Neuron (in vitro differentiated cells): ENCODE results near the gene LAMA2.

Source experiments
- H2AFZ ChIP-seq: one replicate; pipeline ENCODE4 v1.6.1; 2013; ENCODE audit warnings: low read depth, mild to moderate bottlenecking, inconsistent platforms, low read length, moderate library complexity
- H3K27me3 ChIP-seq: one replicate; pipeline ENCODE4 v1.6.1; 2013; ENCODE audit warnings: low read length; ENCODE audit not compliant: insufficient read depth
- H3K36me3 ChIP-seq: one replicate; pipeline ENCODE4 v1.6.1; 2013; ENCODE audit warnings: low read length; ENCODE audit not compliant: insufficient read depth
- H3K4me1 ChIP-seq: one replicate; pipeline ENCODE4 v1.6.1; 2013; ENCODE audit warnings: low read length; ENCODE audit not compliant: insufficient read depth
- H3K4me3 ChIP-seq: 2 replicates; pipeline ENCODE4 v1.5.1; 2013; ENCODE audit warnings: mild to moderate bottlenecking, low read length, moderate library complexity
- H3K9me3 ChIP-seq: one replicate; pipeline ENCODE4 v1.6.1; 2013; ENCODE audit warnings: low read length

The LAMA2 gene

DNA sequence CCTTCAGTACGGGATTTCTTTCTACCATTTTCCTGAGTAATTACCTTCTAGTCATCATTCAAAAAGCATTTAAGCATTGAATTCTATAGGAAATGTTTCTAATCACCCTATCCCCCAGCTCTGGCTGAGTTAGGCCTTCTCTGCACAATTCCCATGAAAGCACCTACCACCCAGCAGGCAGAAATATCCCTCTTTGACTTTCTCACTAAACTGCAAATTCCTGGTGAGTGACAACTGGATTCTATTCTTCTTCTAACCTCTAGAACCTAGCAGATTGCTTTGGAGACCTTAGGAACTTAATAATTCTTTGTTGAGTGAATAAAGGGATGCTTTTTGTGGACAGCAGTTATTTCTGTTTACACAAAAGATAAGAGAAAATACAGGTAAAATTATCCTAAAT, 328.7 kb downstream of the LAMA2 start:
- Histone ChIP-seq H3K4me3 (no peak overlapping the region), H3K4me1 (peaks cover 9% of the 10 kb centered on the region), H3K27me3 (no peaks in the 10 kb centered on the region), H3K36me3 (no peaks in the 10 kb centered on the region), H3K9me3 (no peaks in the 10 kb centered on the region), H2AFZ (no peak overlapping the region)

DNA sequence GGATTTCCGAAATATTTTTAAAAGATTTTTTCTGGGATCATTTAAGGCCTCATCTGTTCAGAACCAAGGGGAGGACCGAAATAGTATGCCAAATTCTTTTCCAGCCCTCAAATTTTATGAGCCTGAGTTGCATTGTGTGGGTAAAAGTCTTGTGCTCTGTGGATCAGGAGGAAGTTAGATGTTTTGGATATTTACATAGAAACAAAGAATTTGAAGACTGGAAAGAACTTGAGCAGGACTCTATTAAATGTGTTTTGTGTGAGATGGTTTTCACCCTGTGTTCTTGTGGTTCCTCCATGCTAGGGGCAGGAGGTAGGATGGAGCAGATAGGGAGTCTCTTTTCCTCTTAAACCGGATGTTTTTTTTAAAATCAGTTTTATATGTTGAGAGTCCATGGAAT, 329.1 kb downstream of the LAMA2 start:
- no peak overlapping the region for H2AFZ ChIP-seq
- H3K9me3 ChIP-seq, result no peaks in the 10 kb centered on the region
- no peaks in the 10 kb centered on the region for H3K36me3 ChIP-seq
- no peaks in the 10 kb centered on the region for H3K27me3 ChIP-seq
- no peak overlapping the region for H3K4me3 ChIP-seq
- H3K4me1 ChIP-seq, result peaks cover 5% of the 10 kb centered on the region

DNA sequence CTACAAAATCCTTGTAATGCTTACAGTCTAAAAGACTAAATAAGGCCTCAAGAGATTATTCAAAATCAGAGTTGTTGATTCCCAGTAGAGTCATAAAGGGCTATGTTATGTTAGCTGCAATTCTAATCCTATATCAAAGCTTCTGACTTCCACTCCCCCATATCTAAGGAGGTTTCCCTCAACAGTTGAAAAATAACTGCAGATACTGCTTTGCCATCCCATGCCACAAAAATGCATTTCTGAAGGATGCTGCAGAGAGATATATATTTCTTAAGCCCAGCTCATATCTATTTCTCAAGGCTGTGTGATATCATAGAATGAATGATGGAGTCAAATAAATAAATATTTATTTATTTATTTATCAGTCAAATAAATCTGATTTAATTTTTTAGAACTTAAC, 332.3 kb downstream of the LAMA2 start:
- Histone ChIP-seq H3K4me3 (no peak overlapping the region), H3K36me3 (no peaks in the 10 kb centered on the region), H3K27me3 (no peaks in the 10 kb centered on the region), H2AFZ (no peak overlapping the region), H3K4me1 (peaks cover 5% of the 10 kb centered on the region), H3K9me3 (no peaks in the 10 kb centered on the region)

DNA sequence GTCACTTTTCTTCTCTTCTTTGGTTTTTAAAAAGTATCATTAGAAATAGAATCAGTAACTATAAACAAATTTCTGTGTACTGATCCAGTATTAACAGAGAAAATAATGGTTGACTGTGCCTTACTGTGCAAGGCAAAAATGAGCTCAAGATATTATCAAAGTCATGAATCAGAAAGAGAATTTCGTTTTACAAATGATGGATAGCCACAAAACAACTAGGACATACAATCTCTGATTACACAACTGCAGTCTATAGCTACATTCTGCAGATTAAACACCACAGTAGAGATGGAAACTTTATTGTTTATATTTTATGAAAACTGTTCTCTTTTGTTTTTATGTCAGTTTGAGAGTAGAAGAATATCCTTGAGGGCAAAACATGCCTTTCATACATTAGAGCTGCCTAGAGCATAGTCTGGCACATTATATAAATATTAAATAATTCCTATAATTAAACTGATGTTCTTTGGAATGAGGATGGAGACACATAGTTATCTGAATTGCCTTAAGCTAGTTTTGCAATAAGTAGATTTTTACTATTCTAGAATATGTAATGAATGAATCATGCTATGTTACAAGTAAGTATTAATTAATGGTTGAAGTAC, 333.1 kb downstream of the LAMA2 start:
- Histone ChIP-seq H3K27me3 (no peaks in the 10 kb centered on the region), H2AFZ (no peak overlapping the region), H3K4me1 (peaks cover 5% of the 10 kb centered on the region), H3K36me3 (no peaks in the 10 kb centered on the region), H3K9me3 (no peaks in the 10 kb centered on the region), H3K4me3 (no peak overlapping the region)

DNA sequence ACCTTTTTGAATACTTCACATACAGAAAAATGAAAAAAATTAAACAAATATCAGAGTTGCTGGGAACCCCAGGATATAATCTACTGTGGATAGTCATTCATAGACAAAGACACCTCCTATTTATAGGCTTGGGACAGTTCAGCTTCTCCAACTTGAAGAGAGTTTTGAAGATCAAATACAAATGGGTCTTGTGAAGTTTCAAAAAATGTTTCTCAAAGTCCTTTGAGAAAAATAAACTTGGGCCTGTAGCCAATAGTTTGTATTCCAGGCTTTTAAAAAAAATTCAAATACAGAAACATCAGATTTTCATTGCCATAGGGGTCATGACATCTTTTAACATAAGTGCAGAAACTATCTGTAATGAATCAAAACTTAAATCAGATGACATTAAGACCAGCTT, 334.8 kb downstream of the LAMA2 start:
- Histone ChIP-seq H3K4me1 (no peaks in the 10 kb centered on the region), H3K4me3 (no peak overlapping the region), H3K27me3 (no peaks in the 10 kb centered on the region), H3K9me3 (no peaks in the 10 kb centered on the region), H2AFZ (no peak overlapping the region), H3K36me3 (no peaks in the 10 kb centered on the region)

DNA sequence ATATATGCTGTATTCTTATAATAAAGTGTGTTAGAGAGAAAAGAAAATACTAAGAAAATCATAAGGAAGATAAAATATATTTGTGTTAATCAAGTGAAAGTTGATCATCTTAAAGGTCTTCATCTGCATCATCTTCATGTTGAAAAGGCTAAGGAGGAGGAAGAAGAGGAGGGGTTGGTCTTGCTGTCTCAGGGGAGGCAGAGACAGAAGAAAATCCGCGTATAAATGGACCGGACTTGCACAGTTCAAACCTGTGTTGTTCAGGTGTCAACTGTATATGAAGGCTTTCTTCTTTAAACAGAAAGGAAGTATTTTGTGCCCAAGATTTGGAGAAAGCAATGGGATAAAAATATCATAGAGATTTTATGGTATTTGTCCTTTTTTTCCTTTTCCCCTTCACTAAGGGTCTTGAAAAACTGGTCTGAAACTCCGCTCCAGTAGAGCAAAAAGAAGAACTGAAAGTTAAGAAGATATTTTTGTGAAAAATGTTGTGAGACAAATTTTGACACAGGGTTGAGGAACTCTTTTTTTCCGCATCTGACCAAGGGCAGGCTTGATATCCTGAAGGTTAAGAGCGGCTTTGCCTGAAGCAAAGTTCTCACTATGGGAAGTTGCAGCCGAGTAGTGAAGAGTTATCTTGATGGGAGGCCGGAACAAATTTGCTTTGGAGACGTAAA, 350.7 kb downstream of the LAMA2 start:
- Histone ChIP-seq H3K4me1 (peaks cover 20% of the 10 kb centered on the region), H3K4me3 (no peak overlapping the region), H3K27me3 (no peaks in the 10 kb centered on the region), H2AFZ (no peak overlapping the region), H3K36me3 (no peaks in the 10 kb centered on the region), H3K9me3 (no peaks in the 10 kb centered on the region)

DNA sequence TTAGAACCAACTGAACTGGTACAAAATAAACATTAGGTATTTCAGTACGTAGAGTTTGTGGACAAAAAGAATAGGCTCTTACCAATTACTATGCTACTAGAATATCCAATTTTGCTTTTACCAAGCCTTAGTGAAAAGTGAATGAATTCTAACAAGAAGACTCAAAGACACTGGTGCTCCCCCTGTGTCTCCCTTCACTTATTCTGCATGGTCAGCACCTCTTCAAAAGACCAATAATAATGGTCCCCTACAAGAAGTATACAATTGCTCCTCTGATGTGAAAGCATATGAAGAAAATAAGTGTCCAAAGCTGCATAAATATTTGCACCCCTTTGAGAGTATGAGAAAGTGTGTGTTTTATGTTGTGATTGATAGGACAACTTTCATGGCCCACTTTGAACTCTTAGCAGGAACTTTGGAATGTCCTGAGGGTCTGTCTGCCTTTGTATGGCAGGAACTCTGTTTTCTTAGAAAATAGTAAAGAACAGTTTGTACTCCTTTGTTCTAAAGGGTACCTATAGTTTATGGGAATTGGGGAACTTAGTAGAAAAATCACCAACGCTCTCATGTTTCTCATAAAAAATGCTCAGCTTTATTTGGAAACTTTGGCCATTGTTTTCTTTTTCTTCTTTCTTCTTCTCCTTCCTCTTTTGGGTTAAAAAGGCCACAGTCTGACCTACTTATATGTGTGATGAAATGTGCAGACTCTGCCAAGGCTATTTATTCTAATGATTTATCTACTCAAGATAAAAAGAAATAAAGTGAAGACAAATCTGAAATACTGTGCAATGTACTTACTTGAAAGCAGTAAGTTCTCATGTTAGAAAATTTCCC, 352.4 kb downstream of the LAMA2 start:
- H3K4me1 ChIP-seq, result peaks cover 20% of the 10 kb centered on the region
- H3K9me3 ChIP-seq, result no peaks in the 10 kb centered on the region
- H3K27me3 ChIP-seq, result no peaks in the 10 kb centered on the region
- H3K4me3 ChIP-seq, result no peak overlapping the region
- no peaks in the 10 kb centered on the region for H3K36me3 ChIP-seq
- H2AFZ ChIP-seq, result no peak overlapping the region

DNA sequence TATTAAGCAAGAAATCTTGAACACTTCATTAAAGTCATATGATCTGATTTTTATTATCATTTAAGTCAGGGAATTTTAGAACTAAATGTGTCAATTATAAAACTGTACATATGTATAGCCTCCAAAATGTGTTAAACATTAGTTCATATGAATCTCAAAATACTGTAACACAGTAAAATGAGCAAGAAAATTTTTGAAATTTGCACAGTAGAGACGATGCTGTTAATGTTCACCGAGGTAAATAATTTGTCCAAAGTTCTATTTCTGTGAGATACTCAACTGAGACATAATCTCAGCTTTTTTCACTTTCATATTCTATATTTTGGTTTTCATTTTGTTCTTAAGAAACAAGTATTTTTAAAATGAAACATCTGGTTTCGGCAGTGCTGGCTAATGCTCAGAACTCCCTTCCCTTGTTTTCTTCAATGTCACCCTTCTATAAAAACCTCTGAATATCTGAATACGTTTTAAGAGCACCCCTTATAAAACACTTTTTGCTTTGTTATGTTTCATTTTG, 353.1 kb downstream of the LAMA2 start:
- Histone ChIP-seq H2AFZ (no peak overlapping the region), H3K9me3 (no peaks in the 10 kb centered on the region), H3K4me1 (peaks cover 20% of the 10 kb centered on the region), H3K36me3 (no peaks in the 10 kb centered on the region), H3K27me3 (no peaks in the 10 kb centered on the region), H3K4me3 (no peak overlapping the region)

DNA sequence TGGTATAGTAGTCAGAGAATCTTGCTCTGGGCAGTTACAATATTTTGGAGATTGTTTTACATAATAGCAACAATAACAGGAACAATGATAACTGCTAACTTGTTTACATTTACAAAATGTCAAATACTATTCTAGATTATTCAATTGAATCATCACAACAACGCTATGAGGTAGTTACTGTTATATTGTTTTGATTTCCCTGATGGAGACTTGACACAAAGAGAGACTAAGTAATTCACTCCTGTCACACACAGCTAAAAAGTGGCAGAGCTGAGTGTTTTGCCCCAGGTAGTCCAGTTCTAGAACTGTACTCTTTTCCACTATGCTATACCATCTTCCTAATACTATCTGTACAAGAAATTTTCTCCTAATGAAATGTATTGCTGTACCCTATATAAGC, 356.1 kb downstream of the LAMA2 start:
- no peak overlapping the region for H2AFZ ChIP-seq
- no peaks in the 10 kb centered on the region for H3K27me3 ChIP-seq
- H3K4me1 ChIP-seq, result peaks cover 18% of the 10 kb centered on the region
- H3K36me3 ChIP-seq, result no peaks in the 10 kb centered on the region
- H3K4me3 ChIP-seq, result no peak overlapping the region
- no peaks in the 10 kb centered on the region for H3K9me3 ChIP-seq

DNA sequence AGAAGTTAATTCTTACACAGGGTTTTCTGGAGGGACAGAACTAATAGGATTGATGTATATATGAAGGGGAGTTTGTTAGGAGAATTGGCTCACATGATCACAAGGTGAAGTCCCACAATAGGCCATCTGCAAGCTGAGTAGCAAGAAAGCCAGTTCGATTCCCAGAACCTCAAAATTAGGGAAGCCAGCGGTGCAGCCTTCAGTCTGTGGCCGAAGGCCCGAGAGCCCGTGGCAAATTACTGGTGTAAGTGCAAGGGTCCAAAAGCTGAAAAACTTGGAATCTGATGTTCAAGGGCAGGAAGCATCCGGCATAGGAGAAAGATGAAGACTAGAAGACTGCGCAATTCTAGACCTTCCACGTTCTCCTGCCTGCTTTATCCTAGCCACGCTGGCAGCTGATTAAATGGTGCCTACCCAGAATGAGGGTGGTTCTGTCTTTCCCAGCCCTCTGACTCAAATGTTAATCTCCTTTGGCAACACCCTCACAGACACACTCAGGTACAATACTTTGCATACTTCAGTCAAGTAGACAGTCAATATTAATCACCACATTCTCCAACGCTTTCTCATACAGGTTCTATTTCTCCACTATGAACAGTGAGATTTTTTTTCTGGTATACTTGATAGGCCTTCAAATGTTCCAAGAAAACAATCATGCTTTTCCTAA, 357.0 kb downstream of the LAMA2 start:
- Histone ChIP-seq H3K36me3 (no peaks in the 10 kb centered on the region), H3K4me1 (peaks cover 14% of the 10 kb centered on the region), H2AFZ (no peak overlapping the region), H3K27me3 (no peaks in the 10 kb centered on the region), H3K4me3 (no peak overlapping the region), H3K9me3 (no peaks in the 10 kb centered on the region)

DNA sequence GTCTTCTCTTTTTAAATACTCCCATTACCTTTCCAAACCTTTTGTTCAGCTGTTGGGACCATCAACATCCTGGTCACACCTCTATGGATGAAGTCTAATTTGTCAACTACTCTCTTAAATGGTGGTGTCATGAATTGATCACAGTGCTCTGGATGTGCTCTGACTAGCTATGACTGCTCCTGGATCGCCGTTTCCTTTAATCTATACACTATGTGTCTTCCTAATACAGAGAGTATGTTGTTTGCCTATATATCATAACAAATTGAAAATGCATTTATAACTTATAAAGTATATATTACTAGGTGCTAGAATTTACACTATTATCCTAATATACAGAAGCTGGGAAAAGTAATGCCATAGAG, 357.5 kb downstream of the LAMA2 start:
- no peak overlapping the region for H3K4me3 ChIP-seq
- H3K27me3 ChIP-seq, result no peaks in the 10 kb centered on the region
- H3K36me3 ChIP-seq, result no peaks in the 10 kb centered on the region
- H3K9me3 ChIP-seq, result no peaks in the 10 kb centered on the region
- no peak overlapping the region for H2AFZ ChIP-seq
- H3K4me1 ChIP-seq, result peaks cover 9% of the 10 kb centered on the region

DNA sequence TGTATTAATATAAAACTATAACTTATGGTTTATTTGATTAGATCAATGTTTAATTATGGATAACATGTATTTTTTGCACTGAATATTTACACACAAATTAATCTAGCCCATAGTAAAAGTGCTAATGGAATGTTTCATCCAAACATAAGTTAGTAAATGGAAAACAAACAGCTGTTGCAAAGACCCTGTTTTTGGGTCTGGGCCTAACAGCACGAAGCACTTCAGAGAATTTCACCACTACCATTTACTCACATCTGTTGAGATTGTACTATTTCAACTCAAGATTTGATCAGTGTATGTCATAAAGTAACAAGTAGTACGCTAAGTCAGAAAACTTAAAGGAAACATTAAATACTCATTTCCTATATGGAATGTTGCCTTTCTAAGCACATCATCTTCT, 359.6 kb downstream of the LAMA2 start:
- Histone ChIP-seq H2AFZ (no peak overlapping the region), H3K4me1 (no peaks in the 10 kb centered on the region), H3K4me3 (no peak overlapping the region), H3K27me3 (no peaks in the 10 kb centered on the region), H3K36me3 (no peaks in the 10 kb centered on the region), H3K9me3 (peaks cover 1% of the 10 kb centered on the region)

DNA sequence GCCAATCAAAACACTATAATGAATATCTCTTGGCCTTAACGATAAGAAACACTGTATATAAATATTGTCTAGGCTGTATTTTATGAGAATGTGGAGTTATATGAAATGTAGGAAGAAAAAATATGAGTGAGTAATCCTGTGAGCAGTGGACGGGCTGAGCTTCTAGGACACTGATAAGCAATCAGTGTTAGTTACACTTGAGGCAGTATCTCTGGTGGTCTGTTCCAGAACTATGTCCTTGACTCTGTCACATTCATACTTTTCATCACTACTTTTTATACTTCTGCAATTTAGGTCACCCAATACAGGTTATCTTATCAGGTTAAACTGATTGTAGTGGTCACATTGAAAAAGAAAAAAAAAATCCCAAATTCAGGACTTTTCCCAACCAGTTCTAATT, 360.4 kb downstream of the LAMA2 start:
- Histone ChIP-seq H3K9me3 (peaks cover 1% of the 10 kb centered on the region), H3K4me3 (no peak overlapping the region), H2AFZ (no peak overlapping the region), H3K4me1 (no peaks in the 10 kb centered on the region), H3K36me3 (no peaks in the 10 kb centered on the region), H3K27me3 (no peaks in the 10 kb centered on the region)
